ENCODE measurements around the gene RELA. TPM values are rescaled to one million over a fixed set of nuclear protein-coding genes. Genes with fewer than 3 reads are reported as not detected.
A peak's percentile ranks its signal among the peaks of the same experiment; 100 is the strongest.

Gene RELA
- total and polyA plus RNA-seq, 2 of the 4 experiments (the other 2 are of a cell fraction) = 8.6 to 53.0 TPM

GRCh38 chr11:65642014-65642671 lies 20.6 kb downstream of the RELA start:
- Histone ChIP-seq H2BK20ac (ENCODE audit: low read depth, low read length) (no peak overlapping the region), H4K8ac (ENCODE audit: low read depth in 2 of 2, low read length in 2 of 2) (no peak overlapping the region), H3K36me3 (ENCODE audit: control insufficient read depth, insufficient read depth, low read length) (peaks cover 10% of the 10 kb centered on the region), H3K79me1 (ENCODE audit: low read depth in 1 of 2, low read length in 2 of 2) (peaks cover 11 to 62% of the 10 kb centered on the region in 2 experiments), H3K9me1 (ENCODE audit: insufficient read depth, low read length) (peaks cover 19% of the 10 kb centered on the region), H4K91ac (ENCODE audit: insufficient read depth, low read depth, low read length) (no peak overlapping the region), H2BK5ac (ENCODE audit: low read depth, low read length, poor library complexity, severe bottlenecking) (no peak overlapping the region), H3K14ac (replicated peaks; ENCODE audit: low read depth, low read length) (no peak overlapping the region), H3K9ac (ENCODE audit: low read depth, low read length) (no peak overlapping the region), H4K5ac (ENCODE audit: low read depth, low read length) (no peak overlapping the region; the same call in 1 of the 2 replicates), H4K20me1 (ENCODE audit: insufficient read depth, low read length) (peaks cover 20% of the 10 kb centered on the region; the same call in 1 of the 2 replicates), H3K27me3 (ENCODE audit: control insufficient read depth, insufficient read depth, low read length) (no peaks in the 10 kb centered on the region), H3K9me3 (ENCODE audit: control insufficient read depth, insufficient read depth, low read length) (no peaks in the 10 kb centered on the region), H2AFZ (replicated peaks; ENCODE audit: low read length, poor library complexity) (peak overlapping the region; percentile 72), H2AK5ac (ENCODE audit: low read depth, low read length) (0 out of 2 replicates have a peak overlapping the region, but pooled peaks have one; percentile 15), H2BK120ac (ENCODE audit: low read depth, low read length) (no peak overlapping the region), H3K27ac (ENCODE audit: insufficient read depth, low read length) (no peak overlapping the region), H3K18ac (ENCODE audit: low read depth, low read length) (no peak overlapping the region), H2AK9ac (replicated peaks; ENCODE audit: low read depth, low read length, poor library complexity) (peak overlapping the region; percentile 76), H3K23ac (ENCODE audit: low read depth, low read length) (no peak overlapping the region), H2BK15ac (ENCODE audit: low read depth, low read length) (no peak overlapping the region; the same call in 2 of the 3 replicates), H3K56ac (ENCODE audit: extremely low read depth, insufficient read depth, low read length) (no peak overlapping the region), H3K4me2 (ENCODE audit: low read depth, low read length) (no peak overlapping the region), H3K4me3 (ENCODE audit: insufficient read depth, low read depth, low read length) (no peak overlapping the region), H3K4ac (ENCODE audit: low read depth, low read length) (no peak overlapping the region), H3K4me1 (ENCODE audit: control insufficient read depth, insufficient read depth, low read length) (peaks cover 14% of the 10 kb centered on the region)
- intact Hi-C loops (cut with micrococcal nuclease) (no loop called here), in situ Hi-C loops (cut with MboI; ENCODE audit: low sequenced_read_pairs) (no loop called here), dilution Hi-C loops (cut with HindIII; ENCODE audit: low sequenced_read_pairs, unreplicated experiment) (no loop called here)
- ATAC-seq (ENCODE audit: low read depth) = no peak
- TF ChIP-seq RFX5 (IDR thresholded peaks at IDR 0.05; ENCODE audit: low read depth, low read length) (no peak), MAFK (IDR thresholded peaks at IDR 0.05; ENCODE audit: low read depth, low read length) (no peak), NFE2L2 (IDR thresholded peaks at IDR 0.05; ENCODE audit: low read depth, low read length) (no peak), MXI1 (IDR thresholded peaks at IDR 0.05; ENCODE audit: borderline replicate concordance, low read depth, low read length) (no peak), RAD21 (IDR thresholded peaks at IDR 0.05; ENCODE audit: low read length) (no peak), POLR2A (IDR thresholded peaks at IDR 0.05; ENCODE audit: low read depth, low read length) (no peak), RCOR1 (IDR thresholded peaks at IDR 0.05; ENCODE audit: insufficient replicate concordance, low read length) (no peak), FOS (IDR thresholded peaks at IDR 0.05; ENCODE audit: low read depth, low read length) (no peak), CEBPB (IDR thresholded peaks at IDR 0.05; ENCODE audit: low read depth, low read length) (no peak), MAZ (IDR thresholded peaks at IDR 0.05; ENCODE audit: borderline replicate concordance, low read depth, low read length) (no peak), BHLHE40 (IDR thresholded peaks at IDR 0.05; ENCODE audit: low read depth, low read length) (no peak), SMC3 (IDR thresholded peaks at IDR 0.05; ENCODE audit: low read depth, low read length) (no peak), CHD1 (IDR thresholded peaks at IDR 0.05; ENCODE audit: low read depth, low read length) (no peak)
- TF ChIP-seq, protein P1, sequence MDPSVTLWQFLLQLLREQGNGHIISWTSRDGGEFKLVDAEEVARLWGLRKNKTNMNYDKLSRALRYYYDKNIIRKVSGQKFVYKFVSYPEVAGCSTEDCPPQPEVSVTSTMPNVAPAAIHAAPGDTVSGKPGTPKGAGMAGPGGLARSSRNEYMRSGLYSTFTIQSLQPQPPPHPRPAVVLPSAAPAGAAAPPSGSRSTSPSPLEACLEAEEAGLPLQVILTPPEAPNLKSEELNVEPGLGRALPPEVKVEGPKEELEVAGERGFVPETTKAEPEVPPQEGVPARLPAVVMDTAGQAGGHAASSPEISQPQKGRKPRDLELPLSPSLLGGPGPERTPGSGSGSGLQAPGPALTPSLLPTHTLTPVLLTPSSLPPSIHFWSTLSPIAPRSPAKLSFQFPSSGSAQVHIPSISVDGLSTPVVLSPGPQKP (IDR thresholded peaks at IDR 0.05; ENCODE audit: borderline replicate concordance, low read depth, low read length) = no peak
- TF ChIP-seq, protein P2, sequence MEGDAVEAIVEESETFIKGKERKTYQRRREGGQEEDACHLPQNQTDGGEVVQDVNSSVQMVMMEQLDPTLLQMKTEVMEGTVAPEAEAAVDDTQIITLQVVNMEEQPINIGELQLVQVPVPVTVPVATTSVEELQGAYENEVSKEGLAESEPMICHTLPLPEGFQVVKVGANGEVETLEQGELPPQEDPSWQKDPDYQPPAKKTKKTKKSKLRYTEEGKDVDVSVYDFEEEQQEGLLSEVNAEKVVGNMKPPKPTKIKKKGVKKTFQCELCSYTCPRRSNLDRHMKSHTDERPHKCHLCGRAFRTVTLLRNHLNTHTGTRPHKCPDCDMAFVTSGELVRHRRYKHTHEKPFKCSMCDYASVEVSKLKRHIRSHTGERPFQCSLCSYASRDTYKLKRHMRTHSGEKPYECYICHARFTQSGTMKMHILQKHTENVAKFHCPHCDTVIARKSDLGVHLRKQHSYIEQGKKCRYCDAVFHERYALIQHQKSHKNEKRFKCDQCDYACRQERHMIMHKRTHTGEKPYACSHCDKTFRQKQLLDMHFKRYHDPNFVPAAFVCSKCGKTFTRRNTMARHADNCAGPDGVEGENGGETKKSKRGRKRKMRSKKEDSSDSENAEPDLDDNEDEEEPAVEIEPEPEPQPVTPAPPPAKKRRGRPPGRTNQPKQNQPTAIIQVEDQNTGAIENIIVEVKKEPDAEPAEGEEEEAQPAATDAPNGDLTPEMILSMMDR (conservative IDR thresholded peaks at IDR 0.05; ENCODE audit: low read depth, low read length) = no peak
- TF ChIP-seq, protein P3, sequence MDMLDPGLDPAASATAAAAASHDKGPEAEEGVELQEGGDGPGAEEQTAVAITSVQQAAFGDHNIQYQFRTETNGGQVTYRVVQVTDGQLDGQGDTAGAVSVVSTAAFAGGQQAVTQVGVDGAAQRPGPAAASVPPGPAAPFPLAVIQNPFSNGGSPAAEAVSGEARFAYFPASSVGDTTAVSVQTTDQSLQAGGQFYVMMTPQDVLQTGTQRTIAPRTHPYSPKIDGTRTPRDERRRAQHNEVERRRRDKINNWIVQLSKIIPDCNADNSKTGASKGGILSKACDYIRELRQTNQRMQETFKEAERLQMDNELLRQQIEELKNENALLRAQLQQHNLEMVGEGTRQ (IDR thresholded peaks at IDR 0.05; ENCODE audit: low read depth, low read length) = no peak
- BruUV-seq (replicated peaks) = no TSS peak
- DNase-seq = no peak
- 49% methylated on average over 22 of the region's 49 CpGs; no CpG with 5 or more reads in 1 of the 2 experiments for WGBS, 2 experiments (ENCODE audit: extremely low coverage in 2 of 2, insufficient read length in 1 of 2)
- CTCF ChIA-PET = no interaction called here
- POLR2A ChIA-PET (ENCODE audit: unreplicated experiment) = no interaction called here
